Myocyte (in vitro differentiated cells): Measurements from ENCODE around the gene HS3ST5. TPM values are rescaled to one million over a fixed set of nuclear protein-coding genes. Genes with fewer than 3 reads are reported as not detected.
A peak's percentile ranks its signal among the peaks of the same experiment; 100 is the strongest.
"Not testable (repeated sequence)": the region's sequence is repeated elsewhere in the genome, so short reads cannot be mapped to it uniquely, and the experiment has no call there.

ENCODE experiments used
- DNase-seq: peaks from one replicate; pipeline ENCODE4 v3.0.0-alpha.2; 2012; ENCODE audit warnings: low read depth
- total RNA-seq: library from RNA; depleted of rRNA; stranded (reverse); fragments of >200 nt; gene quantifications from 2 replicates; pipeline ENCODE4 v1.2.3, GENCODE V29; 2014

HS3ST5 gene
- total RNA-seq, 1 donor from 2014 or later = 0.62 TPM

GRCh38 chr6:114339706-114340105, 3.1 kb downstream of the HS3ST5 start:
- DNase-seq = no peak

DNA sequence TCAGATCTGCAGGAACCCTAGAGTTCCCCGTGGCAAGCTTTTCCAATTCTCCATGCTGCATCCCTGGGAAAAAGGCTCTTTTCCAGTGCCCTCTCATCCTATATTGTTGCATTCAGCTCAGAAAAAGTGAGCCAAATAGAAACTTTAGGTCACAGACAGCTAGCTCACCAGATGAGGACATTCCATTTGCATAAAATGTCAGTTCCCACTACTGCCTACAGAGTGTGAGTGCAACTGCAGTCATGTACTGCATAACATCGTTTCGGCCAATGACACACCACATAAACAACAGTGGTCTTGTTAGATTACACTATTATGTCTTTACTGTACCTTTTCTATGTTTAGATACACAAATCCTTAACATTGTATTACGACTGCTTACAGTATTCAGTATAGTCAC, 8.6 kb downstream of the HS3ST5 start:
- DNase-seq = no peak

DNA sequence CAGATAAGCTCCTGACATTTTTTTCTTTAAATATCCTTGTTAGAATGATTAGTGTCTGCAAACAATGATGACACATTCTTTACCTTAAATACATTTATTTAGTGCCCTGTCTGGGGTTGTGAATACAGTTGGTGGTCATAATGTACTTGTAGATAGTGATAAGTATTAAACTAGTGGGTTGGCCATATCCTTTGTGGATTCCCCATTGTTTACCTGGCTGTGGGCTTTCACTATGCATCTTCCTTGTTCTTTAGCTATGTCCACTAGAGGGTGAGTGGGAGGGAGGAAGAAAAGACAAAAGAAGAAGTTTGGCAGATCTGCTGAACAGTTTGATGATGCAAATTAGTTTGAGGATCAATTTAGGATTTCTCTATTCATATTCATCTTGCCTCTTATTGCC, 15.7 kb downstream of the HS3ST5 start:
- DNase-seq = no peak

DNA sequence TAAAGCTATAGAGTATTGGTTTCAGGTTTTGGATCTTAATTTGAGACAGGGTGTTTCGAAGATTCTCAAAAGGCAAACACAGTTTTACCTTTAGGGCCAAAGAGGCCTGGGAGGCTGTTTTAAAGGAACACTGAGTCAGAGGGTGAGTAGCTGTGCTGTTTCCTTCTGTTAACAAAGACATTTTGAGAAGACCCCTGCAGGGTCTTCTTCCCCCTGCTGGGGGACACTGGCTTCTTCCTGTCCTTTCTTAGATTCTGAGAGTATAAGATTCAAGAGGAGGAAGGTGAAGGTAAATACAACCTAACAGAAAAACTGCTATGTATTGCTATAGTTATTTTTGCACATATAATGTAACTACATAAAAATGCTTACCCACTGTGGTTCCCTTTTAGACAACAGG, 19.0 kb downstream of the HS3ST5 start:
- no peak for DNase-seq

- no peak for DNase-seq
Measured at GRCh38 chr6:114319749-114320148, 23.1 kb downstream of the HS3ST5 start.

- no peak for DNase-seq
Measured at GRCh38 chr6:114315831-114316595, 26.8 kb downstream of the HS3ST5 start.

GRCh38 chr6:114313816-114314215, 29.0 kb downstream of the HS3ST5 start:
- not testable (repeated sequence) for DNase-seq

GRCh38 chr6:114312931-114313330, 29.9 kb downstream of the HS3ST5 start:
- DNase-seq = peak; percentile 31

GRCh38 chr6:114310053-114310452, 32.8 kb downstream of the HS3ST5 start:
- DNase-seq = no peak

DNA sequence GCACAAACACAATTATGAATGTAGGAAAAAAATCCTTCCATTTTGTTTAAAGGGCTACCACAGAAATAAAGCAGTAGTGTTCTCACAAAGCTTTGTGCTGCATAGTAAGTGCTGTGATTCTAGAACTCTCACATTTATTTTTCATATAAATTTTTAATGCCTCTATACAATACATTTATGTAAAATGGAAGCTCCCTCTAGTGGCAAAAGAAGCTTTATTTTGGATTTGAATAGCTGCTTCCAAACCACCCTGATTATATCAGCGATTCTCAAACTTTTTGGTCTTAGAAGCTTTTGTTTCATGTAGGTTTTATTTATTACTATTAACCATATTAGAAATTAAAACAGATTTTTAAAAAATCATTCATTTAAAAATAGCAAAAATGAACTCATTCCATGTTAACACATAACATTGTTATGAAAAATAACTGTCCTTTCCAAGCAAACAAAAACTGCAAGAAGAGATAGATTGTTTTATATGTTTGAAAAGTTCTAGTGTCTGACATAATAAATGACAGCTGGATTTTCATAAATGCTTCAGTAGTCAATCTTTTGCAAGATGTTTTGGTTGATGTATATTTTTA, 38.4 kb downstream of the HS3ST5 start:
- peak; percentile 51 for DNase-seq

DNA sequence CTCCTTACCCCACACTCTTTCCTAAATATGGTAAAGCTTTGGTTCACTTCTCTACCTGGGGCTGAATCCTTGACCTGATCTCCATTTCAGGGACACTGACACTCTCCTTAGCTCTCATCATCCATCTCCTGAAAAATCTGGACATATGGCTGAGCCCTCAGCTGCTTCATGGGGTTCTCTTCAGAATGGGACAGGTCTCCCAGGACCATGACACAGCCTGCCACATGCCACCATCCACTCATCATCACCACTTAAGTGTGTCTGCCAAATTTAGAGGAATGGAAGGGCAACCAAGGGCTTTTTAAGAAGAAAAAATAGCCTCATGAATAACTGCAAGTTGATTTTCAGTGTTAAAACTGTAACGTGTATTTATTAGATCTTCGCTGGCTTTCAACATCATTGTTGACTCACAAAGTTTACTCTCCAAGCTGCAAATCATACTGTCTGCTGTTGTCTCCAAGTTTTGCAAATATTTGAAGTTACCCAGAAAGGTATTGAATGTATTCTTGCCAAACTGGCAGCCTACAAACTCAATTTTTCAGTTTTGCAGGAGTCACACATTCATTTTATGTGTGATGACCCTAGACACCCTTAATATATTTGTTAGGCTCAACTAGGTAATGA, 41.1 kb downstream of the HS3ST5 start:
- peak; percentile 35 for DNase-seq

DNA sequence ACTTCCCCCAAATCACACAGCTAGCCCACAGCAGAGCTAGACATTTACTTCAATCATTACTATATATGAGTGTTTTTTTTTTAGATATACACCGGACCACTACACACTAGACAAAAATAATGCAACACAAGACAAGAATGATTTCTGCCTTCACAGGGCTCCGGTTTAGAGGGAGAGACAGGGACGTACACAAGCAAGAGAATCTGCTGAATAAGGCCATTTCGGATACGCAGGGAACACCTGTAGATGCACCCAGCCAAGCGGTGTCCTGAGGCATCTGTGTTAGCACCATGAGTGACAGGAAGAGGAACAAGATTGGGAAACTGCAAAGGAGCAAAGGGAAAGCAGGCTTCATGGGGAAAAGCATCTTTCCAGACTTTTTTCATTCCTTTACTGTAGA, 45.7 kb downstream of the HS3ST5 start:
- no peak for DNase-seq

- no peak for DNase-seq
Measured at GRCh38 chr6:114292431-114292830, 50.4 kb downstream of the HS3ST5 start.

DNA sequence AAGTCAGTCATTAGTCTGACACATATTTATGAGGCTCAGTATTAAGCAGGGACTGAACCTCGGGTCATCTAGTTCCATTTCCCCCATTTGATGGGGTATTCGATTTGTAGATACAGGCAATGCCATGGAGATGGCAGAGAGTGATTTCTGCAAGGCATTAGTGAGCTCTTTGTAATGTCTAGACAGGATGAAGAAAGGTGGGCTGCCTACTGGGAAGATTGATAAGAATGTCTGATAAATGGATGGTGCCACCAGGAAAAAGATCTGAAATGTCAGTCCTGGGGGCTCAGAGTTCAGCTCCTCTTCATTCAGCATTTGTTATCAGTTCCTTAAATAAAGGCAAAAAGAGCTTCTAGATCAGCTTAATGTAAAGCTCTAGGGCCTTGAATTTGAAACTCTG, 51.4 kb downstream of the HS3ST5 start:
- no peak for DNase-seq

- no peak for DNase-seq
Measured at GRCh38 chr6:114290864-114291263, 52.0 kb downstream of the HS3ST5 start.

- peak; percentile 76 for DNase-seq
Measured at GRCh38 chr6:114288701-114289495, 53.9 kb downstream of the HS3ST5 start.

DNA sequence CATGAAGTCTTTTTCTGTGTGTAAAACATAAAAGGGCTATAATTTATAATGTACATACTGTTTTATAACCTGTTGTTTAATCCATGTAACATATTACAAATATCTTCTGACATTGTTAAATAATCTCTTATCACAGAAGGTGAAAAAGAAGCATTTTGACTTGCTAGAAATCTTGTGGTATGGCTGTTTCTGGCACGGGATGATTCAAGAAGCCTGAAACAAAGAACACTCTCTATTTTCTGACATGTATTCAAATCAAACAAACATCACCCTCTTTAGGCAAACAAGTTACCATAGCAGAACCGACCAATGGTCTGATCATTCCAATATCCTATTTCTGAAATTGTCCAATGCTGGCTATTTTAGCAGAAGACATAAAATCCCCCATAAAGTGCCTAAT, 55.4 kb downstream of the HS3ST5 start:
- DNase-seq = no peak

GRCh38 chr6:114286211-114286610, 56.6 kb downstream of the HS3ST5 start:
- DNase-seq = no peak

GRCh38 chr6:114284281-114284680, 58.5 kb downstream of the HS3ST5 start:
- peak; percentile 77 for DNase-seq

- no peak for DNase-seq
Measured at GRCh38 chr6:114282292-114282691, 60.5 kb downstream of the HS3ST5 start.

- no peak for DNase-seq
Measured at GRCh38 chr6:114281496-114281895, 61.3 kb downstream of the HS3ST5 start.
